DOHH2 (cell line): ENCODE data around the gene BRSK2.

Source experiments
- H3F3A ChIP-seq: fragments of 200-600 bp; sonication (generic), shearing (Covaris generic); 2 replicates; pipeline ENCODE4 v1.6.0; 2016; ENCODE audit warnings: antibody characterized with exemption, mild to moderate bottlenecking; ENCODE audit not compliant: control insufficient read depth, insufficient read depth
- H3K27ac ChIP-seq: fragments of 200-600 bp; sonication (generic); 2 replicates; pipeline ENCODE4 v1.5.1; 2014; ENCODE audit warnings: low read depth, mild to moderate bottlenecking, low read length, moderate library complexity
- H3K27me3 ChIP-seq: fragments of 200-600 bp; sonication (generic); 2 replicates; pipeline ENCODE4 v1.6.1; 2014; ENCODE audit warnings: mild to moderate bottlenecking, low read length, mixed read lengths; ENCODE audit not compliant: control insufficient read depth
- H3K36me3 ChIP-seq: fragments of 200-600 bp; sonication (generic); 2 replicates; pipeline ENCODE4 v1.6.1; 2014; ENCODE audit warnings: mild to moderate bottlenecking, low read length, moderate library complexity, mixed read lengths; ENCODE audit not compliant: control insufficient read depth
- H3K4me1 ChIP-seq: fragments of 200-600 bp; sonication (generic); 2 replicates; pipeline ENCODE4 v1.6.1; 2014; ENCODE audit warnings: mild to moderate bottlenecking, low read length, mixed read lengths; ENCODE audit not compliant: control insufficient read depth
- H3K4me2 ChIP-seq: fragments of 200-600 bp; sonication (generic); 2 replicates; pipeline ENCODE4 v1.6.0; 2014; ENCODE audit warnings: mild to moderate bottlenecking, low read length, moderate library complexity
- H3K4me3 ChIP-seq: fragments of 200-600 bp; sonication (generic); 2 replicates; pipeline ENCODE4 v1.5.1; 2014; ENCODE audit warnings: mild to moderate bottlenecking, low read length, mixed read lengths
- H3K79me2 ChIP-seq: fragments of 200-600 bp; sonication (generic); 2 replicates; pipeline ENCODE4 v1.6.1; 2014; ENCODE audit warnings: mild to moderate bottlenecking, low read length, mixed read lengths; ENCODE audit not compliant: control insufficient read depth
- H3K9me2 ChIP-seq: fragments of 200-600 bp; sonication (generic); replicated peaks from 2 replicates; pipeline ENCODE4 v1.6.1; 2014; ENCODE audit warnings: mild to moderate bottlenecking, low read length, mixed read lengths; ENCODE audit not compliant: control insufficient read depth
- H3K9me3 ChIP-seq: fragments of 200-600 bp; sonication (generic); 2 replicates; pipeline ENCODE4 v1.6.1; 2014; ENCODE audit warnings: antibody characterized with exemption, low read length, mixed read lengths; ENCODE audit not compliant: control insufficient read depth, insufficient read depth
- H4K20me1 ChIP-seq: fragments of 200-600 bp; sonication (generic); 2 replicates; pipeline ENCODE4 v1.6.0; 2014; ENCODE audit warnings: low read depth, mild to moderate bottlenecking, antibody characterized with exemption, low read length, moderate library complexity; ENCODE audit not compliant: control insufficient read depth, insufficient read depth
- EZH2phosphoT487 ChIP-seq: fragments of 200-600 bp; sonication (generic); IDR thresholded peaks from 2 replicates; pipeline ENCODE4 v1.6.1; 2017; ENCODE audit warnings: borderline replicate concordance, mild to moderate bottlenecking, antibody characterized with exemption, low read length, moderate library complexity, mixed read lengths
- TF ChIP-seq, protein P1 (sequence below): fragments of 200-600 bp; sonication (generic); IDR thresholded peaks from one replicate; pipeline ENCODE4 v1.5.1; 2014; ENCODE audit warnings: antibody characterized with exemption, mild to moderate bottlenecking, low read depth, low read length; ENCODE audit not compliant: poor library complexity, severe bottlenecking

The BRSK2 gene

DNA sequence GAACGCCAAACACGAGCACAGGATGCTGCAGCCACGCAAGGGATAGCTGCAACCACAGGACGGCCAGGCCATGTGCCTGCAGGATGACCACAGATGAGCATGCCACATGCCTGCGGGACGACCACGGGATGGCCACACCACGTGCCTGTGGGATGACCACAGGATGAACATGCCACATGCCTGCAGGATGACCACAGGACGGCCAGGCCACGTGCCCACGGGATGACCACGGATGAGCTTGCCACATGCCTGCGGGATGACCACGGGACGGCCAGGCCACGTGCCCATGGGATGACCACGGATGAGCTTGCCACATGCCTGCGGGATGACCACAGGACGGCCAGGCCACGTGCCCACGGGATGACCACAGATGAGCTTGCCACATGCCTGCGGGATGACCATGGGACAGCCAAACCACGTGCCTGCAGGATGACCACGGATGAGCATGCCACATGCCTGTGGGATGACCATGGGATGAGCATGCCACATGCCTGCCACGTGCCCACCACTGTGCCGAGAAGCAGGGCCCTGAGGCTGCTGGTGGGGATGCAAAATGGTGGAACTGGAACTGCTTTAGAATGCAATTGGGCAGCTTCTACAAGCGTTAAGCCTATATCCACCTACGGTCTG is 109.6 kb downstream of the BRSK2 start:
- Histone ChIP-seq H3K4me2 (no peak overlapping the region), H3K36me3 (no peaks in the 10 kb centered on the region), H3K9me2 (no peaks in the 10 kb centered on the region), H3F3A (no peaks in the 10 kb centered on the region), H3K79me2 (peaks cover 73% of the 10 kb centered on the region), H4K20me1 (peaks cover 9% of the 10 kb centered on the region; the same call in 1 of the 2 replicates), H3K27me3 (no peaks in the 10 kb centered on the region), H3K4me1 (no peaks in the 10 kb centered on the region), H3K4me3 (no peak overlapping the region), H3K9me3 (peaks cover 14% of the 10 kb centered on the region; the same call in 1 of the 2 replicates), H3K27ac (no peak overlapping the region)
- TF ChIP-seq EZH2phosphoT487 = no peak
- TF ChIP-seq, protein P1, sequence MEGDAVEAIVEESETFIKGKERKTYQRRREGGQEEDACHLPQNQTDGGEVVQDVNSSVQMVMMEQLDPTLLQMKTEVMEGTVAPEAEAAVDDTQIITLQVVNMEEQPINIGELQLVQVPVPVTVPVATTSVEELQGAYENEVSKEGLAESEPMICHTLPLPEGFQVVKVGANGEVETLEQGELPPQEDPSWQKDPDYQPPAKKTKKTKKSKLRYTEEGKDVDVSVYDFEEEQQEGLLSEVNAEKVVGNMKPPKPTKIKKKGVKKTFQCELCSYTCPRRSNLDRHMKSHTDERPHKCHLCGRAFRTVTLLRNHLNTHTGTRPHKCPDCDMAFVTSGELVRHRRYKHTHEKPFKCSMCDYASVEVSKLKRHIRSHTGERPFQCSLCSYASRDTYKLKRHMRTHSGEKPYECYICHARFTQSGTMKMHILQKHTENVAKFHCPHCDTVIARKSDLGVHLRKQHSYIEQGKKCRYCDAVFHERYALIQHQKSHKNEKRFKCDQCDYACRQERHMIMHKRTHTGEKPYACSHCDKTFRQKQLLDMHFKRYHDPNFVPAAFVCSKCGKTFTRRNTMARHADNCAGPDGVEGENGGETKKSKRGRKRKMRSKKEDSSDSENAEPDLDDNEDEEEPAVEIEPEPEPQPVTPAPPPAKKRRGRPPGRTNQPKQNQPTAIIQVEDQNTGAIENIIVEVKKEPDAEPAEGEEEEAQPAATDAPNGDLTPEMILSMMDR = no peak

GRCh38 chr11:1499899-1500298 is 110.2 kb downstream of the BRSK2 start:
- no peaks in the 10 kb centered on the region for H3K9me2 ChIP-seq
- TF ChIP-seq, protein P1 = no peak
- TF ChIP-seq EZH2phosphoT487 = no peak
- no peak overlapping the region for H3K4me2 ChIP-seq
- no peak overlapping the region for H3K4me3 ChIP-seq
- no peaks in the 10 kb centered on the region for H3F3A ChIP-seq
- no peaks in the 10 kb centered on the region for H3K4me1 ChIP-seq
- H3K79me2 ChIP-seq = peaks cover 74% of the 10 kb centered on the region
- peaks cover 14% of the 10 kb centered on the region; the same call in 1 of the 2 replicates for H3K9me3 ChIP-seq
- no peaks in the 10 kb centered on the region for H3K27me3 ChIP-seq
- H3K36me3 ChIP-seq = no peaks in the 10 kb centered on the region
- H4K20me1 ChIP-seq = peaks cover 9% of the 10 kb centered on the region; the same call in 1 of the 2 replicates
- no peak overlapping the region for H3K27ac ChIP-seq

GRCh38 chr11:1500466-1501420 is 111.0 kb downstream of the BRSK2 start:
- Histone ChIP-seq H3K9me3 (peaks cover 14% of the 10 kb centered on the region; the same call in 1 of the 2 replicates), H3K36me3 (no peaks in the 10 kb centered on the region), H3K79me2 (peaks cover 77% of the 10 kb centered on the region), H3K27me3 (no peaks in the 10 kb centered on the region), H3F3A (no peaks in the 10 kb centered on the region), H3K4me1 (no peaks in the 10 kb centered on the region), H4K20me1 (peaks cover 9% of the 10 kb centered on the region; the same call in 1 of the 2 replicates), H3K27ac (no peak overlapping the region), H3K4me3 (no peak overlapping the region), H3K9me2 (no peaks in the 10 kb centered on the region), H3K4me2 (no peak overlapping the region)
- no peak for TF ChIP-seq EZH2phosphoT487
- TF ChIP-seq, protein P1 = no peak
